ENCODE data around the gene GPBP1. TPM values are rescaled to one million over a fixed set of nuclear protein-coding genes. Genes with fewer than 3 reads are reported as not detected.

GPBP1 gene
- total and polyA plus RNA-seq, 2 donors (not counting 1 experiment from before 2014, with no cell fraction given): 50.4 to 82.1 TPM

- Histone ChIP-seq H3K27ac (ENCODE audit: insufficient read depth, low read length) (peak overlapping the region; percentile 1), H3K36me3 (ENCODE audit: control insufficient read depth, insufficient read depth, low read length) (no peaks in the 10 kb centered on the region), H3K4me1 (ENCODE audit: control insufficient read depth, extremely low read depth, insufficient read depth, low read length) (peaks cover 3% of the 10 kb centered on the region), H3K9ac (ENCODE audit: insufficient read depth, low read length) (no peak overlapping the region), H2AFZ (ENCODE audit: low read length) (peak overlapping the region; percentile 49), H3K79me2 (ENCODE audit: control insufficient read depth, insufficient read depth, low read length) (no peaks in the 10 kb centered on the region), H3K4me2 (ENCODE audit: extremely low read depth, insufficient read depth, low read length) (no peak overlapping the region), H3K9me3 (ENCODE audit: control insufficient read depth, insufficient read depth, low read depth, low read length) (no peaks in the 10 kb centered on the region), H3K4me3 (replicated peaks in 1 of 4; ENCODE audit: control extremely low read depth in 1 of 4, insufficient read depth in 1 of 4, low read depth in 3 of 4, low read length in 4 of 4) (no peak overlapping the region), H4K20me1 (ENCODE audit: control insufficient read depth, extremely low read depth, insufficient read depth, low read length) (no peaks in the 10 kb centered on the region), H3K27me3 (ENCODE audit: control insufficient read depth, insufficient read depth, low read length) (no peaks in the 10 kb centered on the region)
- TF ChIP-seq EZH2 (IDR thresholded peaks at IDR 0.05; ENCODE audit: low read length, missing control alignments) (no peak), CTCF (conservative IDR thresholded peaks at IDR 0.05 in 1 of 2, IDR thresholded peaks at IDR 0.05 in 1 of 2; ENCODE audit: low read depth in 1 of 2, low read length in 2 of 2) (peak; percentile 38 to 47)
- peak; percentile 76 to 90 for DNase-seq (ENCODE audit: low read depth in 2 of 2)
Observed at GRCh38 chr5:57298985-57299491, 125.2 kb downstream of the GPBP1 start.

GRCh38 chr5:57299986-57300385, 126.1 kb downstream of the GPBP1 start:
- H3K79me2 ChIP-seq (ENCODE audit: control insufficient read depth, insufficient read depth, low read length): no peaks in the 10 kb centered on the region
- H3K9ac ChIP-seq (ENCODE audit: insufficient read depth, low read length): no peak overlapping the region
- TF ChIP-seq CTCF (conservative IDR thresholded peaks at IDR 0.05 in 1 of 2, IDR thresholded peaks at IDR 0.05 in 1 of 2; ENCODE audit: low read depth in 1 of 2, low read length in 2 of 2) (no peak), EZH2 (IDR thresholded peaks at IDR 0.05; ENCODE audit: low read length, missing control alignments) (no peak)
- H3K36me3 ChIP-seq (ENCODE audit: control insufficient read depth, insufficient read depth, low read length): no peaks in the 10 kb centered on the region
- no peaks in the 10 kb centered on the region for H3K27me3 ChIP-seq (ENCODE audit: control insufficient read depth, insufficient read depth, low read length)
- no peaks in the 10 kb centered on the region for H4K20me1 ChIP-seq (ENCODE audit: control insufficient read depth, extremely low read depth, insufficient read depth, low read length)
- no peaks in the 10 kb centered on the region for H3K9me3 ChIP-seq (ENCODE audit: control insufficient read depth, insufficient read depth, low read depth, low read length)
- no peak for DNase-seq (ENCODE audit: low read depth in 2 of 2)
- no peak overlapping the region for H3K27ac ChIP-seq (ENCODE audit: insufficient read depth, low read length)
- H2AFZ ChIP-seq (ENCODE audit: low read length): no peak overlapping the region
- no peak overlapping the region for H3K4me3 ChIP-seq (replicated peaks in 1 of 4; ENCODE audit: control extremely low read depth in 1 of 4, insufficient read depth in 1 of 4, low read depth in 3 of 4, low read length in 4 of 4)
- H3K4me2 ChIP-seq (ENCODE audit: extremely low read depth, insufficient read depth, low read length): no peak overlapping the region
- H3K4me1 ChIP-seq (ENCODE audit: control insufficient read depth, extremely low read depth, insufficient read depth, low read length): peaks cover 3% of the 10 kb centered on the region

- Histone ChIP-seq H3K79me2 (ENCODE audit: control insufficient read depth, insufficient read depth, low read length) (no peaks in the 10 kb centered on the region), H3K4me3 (replicated peaks in 1 of 4; ENCODE audit: control extremely low read depth in 1 of 4, insufficient read depth in 1 of 4, low read depth in 3 of 4, low read length in 4 of 4) (no peak overlapping the region), H3K4me2 (ENCODE audit: extremely low read depth, insufficient read depth, low read length) (no peak overlapping the region), H3K9ac (ENCODE audit: insufficient read depth, low read length) (no peak overlapping the region), H3K4me1 (ENCODE audit: control insufficient read depth, extremely low read depth, insufficient read depth, low read length) (peaks cover 3% of the 10 kb centered on the region), H4K20me1 (ENCODE audit: control insufficient read depth, extremely low read depth, insufficient read depth, low read length) (no peaks in the 10 kb centered on the region), H3K27me3 (ENCODE audit: control insufficient read depth, insufficient read depth, low read length) (no peaks in the 10 kb centered on the region), H3K27ac (ENCODE audit: insufficient read depth, low read length) (no peak overlapping the region), H3K36me3 (ENCODE audit: control insufficient read depth, insufficient read depth, low read length) (no peaks in the 10 kb centered on the region), H2AFZ (ENCODE audit: low read length) (no peak overlapping the region), H3K9me3 (ENCODE audit: control insufficient read depth, insufficient read depth, low read depth, low read length) (no peaks in the 10 kb centered on the region)
- TF ChIP-seq CTCF (conservative IDR thresholded peaks at IDR 0.05 in 1 of 2, IDR thresholded peaks at IDR 0.05 in 1 of 2; ENCODE audit: low read depth in 1 of 2, low read length in 2 of 2) (no peak), EZH2 (IDR thresholded peaks at IDR 0.05; ENCODE audit: low read length, missing control alignments) (no peak)
- peak; percentile 46 to 60 for DNase-seq (ENCODE audit: low read depth in 2 of 2)
Observed at GRCh38 chr5:57302164-57302563, 128.3 kb downstream of the GPBP1 start.
